Esophagus squamous epithelium (tissue), 4 donors: Measurements from ENCODE around the gene WASHC2A.
"Not testable (repeated sequence)": the region's sequence is repeated elsewhere in the genome, so short reads cannot be mapped to it uniquely, and the experiment has no call there.

Experiments
- POLR2A ChIP-seq, 4 donors: fragments of 450-650 bp; IDR thresholded peaks; one replicate each; pipeline ENCODE4 v1.6.1; 2017; ENCODE audit warnings: antibody characterized with exemption in 4 of 4, mild to moderate bottlenecking in 4 of 4, moderate library complexity in 3 of 4
- TF ChIP-seq, protein P1 (sequence below), 6 experiments: fragments of 450-650 bp in 4 of 6; fragments of 200-600 bp in 2 of 6; sonication (generic) in 2 of 6; IDR thresholded peaks; one replicate each; pipeline ENCODE4 v1.5.1; 2016 to 2019; ENCODE audit warnings: antibody characterized with exemption in 6 of 6, mild to moderate bottlenecking in 4 of 6, moderate library complexity in 4 of 6

DNA sequence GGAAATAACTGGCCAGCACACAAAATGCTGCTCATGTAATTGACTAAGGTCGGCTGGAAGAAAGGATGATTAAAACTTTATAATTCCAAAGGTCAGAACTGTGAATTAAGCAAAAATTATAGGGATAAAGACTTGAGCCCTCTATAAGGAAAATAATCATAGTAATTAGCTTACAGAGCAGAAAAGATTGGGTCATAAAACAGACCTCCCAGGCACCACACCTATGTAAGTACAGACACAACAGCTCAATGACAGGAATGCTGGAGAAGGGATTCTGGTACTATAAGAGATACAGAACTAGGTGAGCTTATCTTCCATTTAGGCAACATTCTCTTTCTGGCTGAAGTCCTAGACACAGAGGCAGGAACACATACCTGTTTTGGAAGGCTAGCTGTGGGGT, 9.0 kb upstream of the WASHC2A start:
- TF ChIP-seq, protein P1, sequence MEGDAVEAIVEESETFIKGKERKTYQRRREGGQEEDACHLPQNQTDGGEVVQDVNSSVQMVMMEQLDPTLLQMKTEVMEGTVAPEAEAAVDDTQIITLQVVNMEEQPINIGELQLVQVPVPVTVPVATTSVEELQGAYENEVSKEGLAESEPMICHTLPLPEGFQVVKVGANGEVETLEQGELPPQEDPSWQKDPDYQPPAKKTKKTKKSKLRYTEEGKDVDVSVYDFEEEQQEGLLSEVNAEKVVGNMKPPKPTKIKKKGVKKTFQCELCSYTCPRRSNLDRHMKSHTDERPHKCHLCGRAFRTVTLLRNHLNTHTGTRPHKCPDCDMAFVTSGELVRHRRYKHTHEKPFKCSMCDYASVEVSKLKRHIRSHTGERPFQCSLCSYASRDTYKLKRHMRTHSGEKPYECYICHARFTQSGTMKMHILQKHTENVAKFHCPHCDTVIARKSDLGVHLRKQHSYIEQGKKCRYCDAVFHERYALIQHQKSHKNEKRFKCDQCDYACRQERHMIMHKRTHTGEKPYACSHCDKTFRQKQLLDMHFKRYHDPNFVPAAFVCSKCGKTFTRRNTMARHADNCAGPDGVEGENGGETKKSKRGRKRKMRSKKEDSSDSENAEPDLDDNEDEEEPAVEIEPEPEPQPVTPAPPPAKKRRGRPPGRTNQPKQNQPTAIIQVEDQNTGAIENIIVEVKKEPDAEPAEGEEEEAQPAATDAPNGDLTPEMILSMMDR (IDR thresholded peaks at IDR 0.05) = not testable (repeated sequence)
- not testable (repeated sequence) for TF ChIP-seq POLR2A (IDR thresholded peaks at IDR 0.05)
